GM12878 (cell line): ENCODE results near the gene LRRC8B. TPM values are rescaled to one million over a fixed set of nuclear protein-coding genes. Genes with fewer than 3 reads are reported as not detected.

ENCODE experiments used
- CREB1 ChIP-seq: IDR thresholded peaks from 2 replicates; pipeline ENCODE4 v1.6.1; 2012; ENCODE audit warnings: low read depth, mild to moderate bottlenecking, inconsistent platforms
- HCFC1 ChIP-seq: fragments of 150-350 bp; IDR thresholded peaks from 2 replicates; pipeline ENCODE4 v1.6.1; 2014; ENCODE audit warnings: low read length
- LARP7 ChIP-seq: fragments of 450-650 bp; IDR thresholded peaks from 2 replicates; pipeline ENCODE4 v1.6.1; 2017; ENCODE audit warnings: mild to moderate bottlenecking
- NFIC ChIP-seq: IDR thresholded peaks from 2 replicates; pipeline ENCODE4 v1.6.1; 2012; ENCODE audit warnings: low read depth, mild to moderate bottlenecking, inconsistent platforms, low read length, moderate library complexity
- SIN3A ChIP-seq: IDR thresholded peaks from 2 replicates; pipeline ENCODE4 v1.6.1; 2012; ENCODE audit warnings: low read depth, low read length, improper control_type of control experiment
- SMAD1 ChIP-seq: fragments of 450-650 bp; IDR thresholded peaks from 2 replicates; pipeline ENCODE4 v1.6.1; 2018; ENCODE audit warnings: mild to moderate bottlenecking, low read depth; ENCODE audit not compliant: partially characterized antibody
- SMAD5 ChIP-seq: IDR thresholded peaks from 2 replicates; pipeline ENCODE4 v1.6.1; 2016; ENCODE audit warnings: antibody characterized with exemption, low read depth
- SUPT20H ChIP-seq: IDR thresholded peaks from 2 replicates; pipeline ENCODE4 v1.6.1; 2011; ENCODE audit warnings: low read depth, mild to moderate bottlenecking, low read length, moderate library complexity, borderline replicate concordance; ENCODE audit not compliant: control insufficient read depth
- YBX1 ChIP-seq: fragments of 450-650 bp; IDR thresholded peaks from 2 replicates; pipeline ENCODE4 v1.6.1; 2016; ENCODE audit warnings: antibody characterized with exemption
- ZSCAN29 ChIP-seq: fragments of 450-650 bp; IDR thresholded peaks from 2 replicates; pipeline ENCODE4 v1.6.1; 2017; ENCODE audit warnings: mild to moderate bottlenecking, moderate library complexity
- polyA plus RNA-seq, 11 experiments: library from polyadenylated mRNA; depleted of rRNA in 4 of 11; unstranded in 6 of 11; stranded (reverse) in 5 of 11; fragments of >200 nt; fragmentation: Nextera tagmentation in 4 of 11; fragmentation: Illumina TruSeq in 1 of 11; extraction: Ambion mirVana in 4 of 11; extraction: Trizol in 1 of 11; gene quantifications; 1 replicate in 1 of 11; 2 replicates in 10 of 11; pipeline versions ENCODE4 v1.2.1 to v1.2.3, GENCODE V29; 2011 to 2016; ENCODE audit warnings: inconsistent platforms in 2 of 11, missing spikeins in 2 of 11, low read depth in 1 of 11
- total RNA-seq, 4 experiments: library from RNA; depleted of rRNA in 3 of 4; stranded (reverse); fragments of >200 nt in 3 of 4; fragmentation: Illumina TruSeq in 1 of 4; extraction: Trizol in 1 of 4; gene quantifications; 2 replicates each; pipeline versions ENCODE4 v1.2.1 to v1.2.3, GENCODE V29; 2013 to 2021
- TF ChIP-seq, protein P1 (sequence below): IDR thresholded peaks from 2 replicates; pipeline ENCODE4 v1.6.1; 2011; ENCODE audit warnings: borderline replicate concordance, low read depth, mild to moderate bottlenecking, moderate library complexity, mixed read lengths, low read length; ENCODE audit not compliant: insufficient read depth; ENCODE audit errors: extremely low read length
- TF ChIP-seq, protein P2 (sequence below): fragments of 450-650 bp; IDR thresholded peaks from 2 replicates; pipeline ENCODE4 v1.6.1; 2017; ENCODE audit warnings: mild to moderate bottlenecking, moderate library complexity
- TF ChIP-seq, protein P3 (sequence below): fragments of 450-650 bp; IDR thresholded peaks from 2 replicates; pipeline ENCODE4 v1.6.1; 2018; ENCODE audit warnings: borderline replicate concordance, mild to moderate bottlenecking; ENCODE audit not compliant: partially characterized antibody
- TF ChIP-seq, protein P4 (sequence below): fragments of 450-650 bp; IDR thresholded peaks from 2 replicates; pipeline ENCODE4 v1.6.1; 2018; ENCODE audit warnings: mild to moderate bottlenecking, low read depth, moderate library complexity; ENCODE audit not compliant: partially characterized antibody
- TF ChIP-seq, protein P5 (sequence below): fragments of 450-650 bp; formaldehyde crosslinking; IDR thresholded peaks from 2 replicates; pipeline ENCODE4 v1.5.0; 2022; ENCODE audit warnings: mild to moderate bottlenecking, missing genetic modification characterization

The LRRC8B gene
- total and polyA plus RNA-seq, 10 of the 15 experiments (the other 5 are each of a cell fraction or from before 2014, with no cell fraction given) = 1.3 to 9.2 (median 5.4) TPM

DNA sequence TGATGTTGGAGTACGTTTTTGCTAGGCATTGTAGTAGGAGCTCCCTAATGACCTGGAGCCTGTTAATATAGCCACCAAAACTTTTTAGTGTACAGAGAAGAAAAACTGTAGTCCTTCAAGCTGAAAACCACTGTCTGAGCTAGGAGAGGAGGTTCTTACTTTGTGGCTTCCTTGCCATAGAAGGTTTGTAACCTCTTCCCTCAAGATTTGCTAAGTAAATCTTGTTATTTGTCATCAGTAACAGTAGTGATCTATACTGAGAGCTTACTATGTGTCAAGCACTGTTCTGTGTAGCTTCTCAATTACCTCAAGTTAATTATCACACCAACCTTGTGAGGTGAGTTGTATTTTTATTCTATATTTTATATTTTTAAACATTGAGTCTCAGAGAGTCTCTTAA is 87.1 kb downstream of the LRRC8B start (continued):
- no peak for TF ChIP-seq SIN3A
- TF ChIP-seq ZSCAN29 = no peak
- TF ChIP-seq, protein P1, sequence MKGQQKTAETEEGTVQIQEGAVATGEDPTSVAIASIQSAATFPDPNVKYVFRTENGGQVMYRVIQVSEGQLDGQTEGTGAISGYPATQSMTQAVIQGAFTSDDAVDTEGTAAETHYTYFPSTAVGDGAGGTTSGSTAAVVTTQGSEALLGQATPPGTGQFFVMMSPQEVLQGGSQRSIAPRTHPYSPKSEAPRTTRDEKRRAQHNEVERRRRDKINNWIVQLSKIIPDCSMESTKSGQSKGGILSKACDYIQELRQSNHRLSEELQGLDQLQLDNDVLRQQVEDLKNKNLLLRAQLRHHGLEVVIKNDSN = no peak
- no peak for TF ChIP-seq SMAD5
- TF ChIP-seq LARP7 = no peak
- TF ChIP-seq, protein P2, sequence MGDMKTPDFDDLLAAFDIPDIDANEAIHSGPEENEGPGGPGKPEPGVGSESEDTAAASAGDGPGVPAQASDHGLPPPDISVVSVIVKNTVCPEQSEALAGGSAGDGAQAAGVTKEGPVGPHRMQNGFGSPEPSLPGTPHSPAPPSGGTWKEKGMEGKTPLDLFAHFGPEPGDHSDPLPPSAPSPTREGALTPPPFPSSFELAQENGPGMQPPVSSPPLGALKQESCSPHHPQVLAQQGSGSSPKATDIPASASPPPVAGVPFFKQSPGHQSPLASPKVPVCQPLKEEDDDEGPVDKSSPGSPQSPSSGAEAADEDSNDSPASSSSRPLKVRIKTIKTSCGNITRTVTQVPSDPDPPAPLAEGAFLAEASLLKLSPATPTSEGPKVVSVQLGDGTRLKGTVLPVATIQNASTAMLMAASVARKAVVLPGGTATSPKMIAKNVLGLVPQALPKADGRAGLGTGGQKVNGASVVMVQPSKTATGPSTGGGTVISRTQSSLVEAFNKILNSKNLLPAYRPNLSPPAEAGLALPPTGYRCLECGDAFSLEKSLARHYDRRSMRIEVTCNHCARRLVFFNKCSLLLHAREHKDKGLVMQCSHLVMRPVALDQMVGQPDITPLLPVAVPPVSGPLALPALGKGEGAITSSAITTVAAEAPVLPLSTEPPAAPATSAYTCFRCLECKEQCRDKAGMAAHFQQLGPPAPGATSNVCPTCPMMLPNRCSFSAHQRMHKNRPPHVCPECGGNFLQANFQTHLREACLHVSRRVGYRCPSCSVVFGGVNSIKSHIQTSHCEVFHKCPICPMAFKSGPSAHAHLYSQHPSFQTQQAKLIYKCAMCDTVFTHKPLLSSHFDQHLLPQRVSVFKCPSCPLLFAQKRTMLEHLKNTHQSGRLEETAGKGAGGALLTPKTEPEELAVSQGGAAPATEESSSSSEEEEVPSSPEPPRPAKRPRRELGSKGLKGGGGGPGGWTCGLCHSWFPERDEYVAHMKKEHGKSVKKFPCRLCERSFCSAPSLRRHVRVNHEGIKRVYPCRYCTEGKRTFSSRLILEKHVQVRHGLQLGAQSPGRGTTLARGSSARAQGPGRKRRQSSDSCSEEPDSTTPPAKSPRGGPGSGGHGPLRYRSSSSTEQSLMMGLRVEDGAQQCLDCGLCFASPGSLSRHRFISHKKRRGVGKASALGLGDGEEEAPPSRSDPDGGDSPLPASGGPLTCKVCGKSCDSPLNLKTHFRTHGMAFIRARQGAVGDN = no peak
- TF ChIP-seq NFIC = peak; percentile 93
- no peak for TF ChIP-seq HCFC1
- 0 out of 2 replicates have a peak, but pooled peaks have one; percentile 36 for TF ChIP-seq CREB1
- TF ChIP-seq, protein P3, sequence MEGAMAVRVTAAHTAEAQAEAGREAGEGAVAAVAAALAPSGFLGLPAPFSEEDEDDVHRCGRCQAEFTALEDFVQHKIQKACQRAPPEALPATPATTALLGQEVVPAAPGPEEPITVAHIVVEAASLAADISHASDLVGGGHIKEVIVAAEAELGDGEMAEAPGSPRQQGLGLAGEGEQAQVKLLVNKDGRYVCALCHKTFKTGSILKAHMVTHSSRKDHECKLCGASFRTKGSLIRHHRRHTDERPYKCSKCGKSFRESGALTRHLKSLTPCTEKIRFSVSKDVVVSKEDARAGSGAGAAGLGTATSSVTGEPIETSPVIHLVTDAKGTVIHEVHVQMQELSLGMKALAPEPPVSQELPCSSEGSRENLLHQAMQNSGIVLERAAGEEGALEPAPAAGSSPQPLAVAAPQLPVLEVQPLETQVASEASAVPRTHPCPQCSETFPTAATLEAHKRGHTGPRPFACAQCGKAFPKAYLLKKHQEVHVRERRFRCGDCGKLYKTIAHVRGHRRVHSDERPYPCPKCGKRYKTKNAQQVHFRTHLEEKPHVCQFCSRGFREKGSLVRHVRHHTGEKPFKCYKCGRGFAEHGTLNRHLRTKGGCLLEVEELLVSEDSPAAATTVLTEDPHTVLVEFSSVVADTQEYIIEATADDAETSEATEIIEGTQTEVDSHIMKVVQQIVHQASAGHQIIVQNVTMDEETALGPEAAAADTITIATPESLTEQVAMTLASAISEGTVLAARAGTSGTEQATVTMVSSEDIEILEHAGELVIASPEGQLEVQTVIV = no peak
- TF ChIP-seq, protein P4, sequence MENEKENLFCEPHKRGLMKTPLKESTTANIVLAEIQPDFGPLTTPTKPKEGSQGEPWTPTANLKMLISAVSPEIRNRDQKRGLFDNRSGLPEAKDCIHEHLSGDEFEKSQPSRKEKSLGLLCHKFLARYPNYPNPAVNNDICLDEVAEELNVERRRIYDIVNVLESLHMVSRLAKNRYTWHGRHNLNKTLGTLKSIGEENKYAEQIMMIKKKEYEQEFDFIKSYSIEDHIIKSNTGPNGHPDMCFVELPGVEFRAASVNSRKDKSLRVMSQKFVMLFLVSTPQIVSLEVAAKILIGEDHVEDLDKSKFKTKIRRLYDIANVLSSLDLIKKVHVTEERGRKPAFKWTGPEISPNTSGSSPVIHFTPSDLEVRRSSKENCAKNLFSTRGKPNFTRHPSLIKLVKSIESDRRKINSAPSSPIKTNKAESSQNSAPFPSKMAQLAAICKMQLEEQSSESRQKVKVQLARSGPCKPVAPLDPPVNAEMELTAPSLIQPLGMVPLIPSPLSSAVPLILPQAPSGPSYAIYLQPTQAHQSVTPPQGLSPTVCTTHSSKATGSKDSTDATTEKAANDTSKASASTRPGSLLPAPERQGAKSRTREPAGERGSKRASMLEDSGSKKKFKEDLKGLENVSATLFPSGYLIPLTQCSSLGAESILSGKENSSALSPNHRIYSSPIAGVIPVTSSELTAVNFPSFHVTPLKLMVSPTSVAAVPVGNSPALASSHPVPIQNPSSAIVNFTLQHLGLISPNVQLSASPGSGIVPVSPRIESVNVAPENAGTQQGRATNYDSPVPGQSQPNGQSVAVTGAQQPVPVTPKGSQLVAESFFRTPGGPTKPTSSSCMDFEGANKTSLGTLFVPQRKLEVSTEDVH = no peak
- no peak for TF ChIP-seq SMAD1
- TF ChIP-seq SUPT20H = no peak
- TF ChIP-seq YBX1 = no peak
- TF ChIP-seq, protein P5, sequence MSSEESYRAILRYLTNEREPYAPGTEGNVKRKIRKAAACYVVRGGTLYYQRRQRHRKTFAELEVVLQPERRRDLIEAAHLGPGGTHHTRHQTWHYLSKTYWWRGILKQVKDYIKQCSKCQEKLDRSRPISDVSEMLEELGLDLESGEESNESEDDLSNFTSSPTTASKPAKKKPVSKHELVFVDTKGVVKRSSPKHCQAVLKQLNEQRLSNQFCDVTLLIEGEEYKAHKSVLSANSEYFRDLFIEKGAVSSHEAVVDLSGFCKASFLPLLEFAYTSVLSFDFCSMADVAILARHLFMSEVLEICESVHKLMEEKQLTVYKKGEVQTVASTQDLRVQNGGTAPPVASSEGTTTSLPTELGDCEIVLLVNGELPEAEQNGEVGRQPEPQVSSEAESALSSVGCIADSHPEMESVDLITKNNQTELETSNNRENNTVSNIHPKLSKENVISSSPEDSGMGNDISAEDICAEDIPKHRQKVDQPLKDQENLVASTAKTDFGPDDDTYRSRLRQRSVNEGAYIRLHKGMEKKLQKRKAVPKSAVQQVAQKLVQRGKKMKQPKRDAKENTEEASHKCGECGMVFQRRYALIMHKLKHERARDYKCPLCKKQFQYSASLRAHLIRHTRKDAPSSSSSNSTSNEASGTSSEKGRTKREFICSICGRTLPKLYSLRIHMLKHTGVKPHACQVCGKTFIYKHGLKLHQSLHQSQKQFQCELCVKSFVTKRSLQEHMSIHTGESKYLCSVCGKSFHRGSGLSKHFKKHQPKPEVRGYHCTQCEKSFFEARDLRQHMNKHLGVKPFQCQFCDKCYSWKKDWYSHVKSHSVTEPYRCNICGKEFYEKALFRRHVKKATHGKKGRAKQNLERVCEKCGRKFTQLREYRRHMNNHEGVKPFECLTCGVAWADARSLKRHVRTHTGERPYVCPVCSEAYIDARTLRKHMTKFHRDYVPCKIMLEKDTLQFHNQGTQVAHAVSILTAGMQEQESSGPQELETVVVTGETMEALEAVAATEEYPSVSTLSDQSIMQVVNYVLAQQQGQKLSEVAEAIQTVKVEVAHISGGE (CRISPR knock-in tag) = no peak
